ENCODE results near the gene KRTAP10-2.

- no peak for TF ChIP-seq EZH2 (IDR thresholded peaks at IDR 0.05; ENCODE audit: low read length)
- TF ChIP-seq CTCF (optimal IDR thresholded peaks at IDR 0.05 in 1 of 3, IDR thresholded peaks at IDR 0.05 in 1 of 3, conservative IDR thresholded peaks at IDR 0.05 in 1 of 3; ENCODE audit: extremely low read depth in 1 of 3, insufficient read depth in 2 of 3, low read length in 3 of 3) = no peak
Observed at GRCh38 chr21:44512496-44513388, 38.6 kb downstream of the KRTAP10-2 start.
